NCI-H345 (cell line): ENCODE results near the gene APOA4.
"Not testable (repeated sequence)": the region's sequence is repeated elsewhere in the genome, so short reads cannot be mapped to it uniquely, and the experiment has no call there.

ENCODE experiments used
- DNase-seq: peaks from one replicate; lab custom pipeline; 2025; lab: John Stamatoyannopoulos, UW

APOA4 gene

DNA sequence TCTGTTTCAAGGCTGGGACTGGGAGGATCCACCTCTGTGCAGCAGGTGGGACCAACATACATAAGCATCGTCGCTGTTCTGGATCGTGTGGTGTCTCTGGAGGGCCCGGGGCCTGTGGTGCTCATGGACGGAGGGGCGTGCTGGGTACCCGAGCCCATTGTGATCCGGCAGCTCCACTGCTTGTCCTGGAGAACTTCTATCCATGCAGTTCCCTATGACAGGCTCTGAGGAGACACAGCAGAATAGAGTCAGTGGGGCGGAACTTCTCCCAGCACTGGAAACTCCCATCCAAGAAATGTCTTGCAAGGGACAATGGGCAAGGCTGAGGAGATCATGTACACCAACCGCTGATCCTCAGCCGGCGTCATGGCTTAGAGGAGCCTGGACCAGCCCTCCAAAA is 26.0 kb upstream of the APOA4 start:
- no peak for DNase-seq

- DNase-seq: no peak
Measured at GRCh38 chr11:116847612-116848011, 24.5 kb upstream of the APOA4 start.

GRCh38 chr11:116844722-116845121 is 21.6 kb upstream of the APOA4 start:
- no peak for DNase-seq

GRCh38 chr11:116843661-116844060 is 20.6 kb upstream of the APOA4 start:
- DNase-seq: no peak

GRCh38 chr11:116842909-116843308 is 19.8 kb upstream of the APOA4 start:
- DNase-seq: no peak

- no peak for DNase-seq
Measured at GRCh38 chr11:116842117-116842516, 19.0 kb upstream of the APOA4 start.

- no peak for DNase-seq
Measured at GRCh38 chr11:116840746-116841296, 17.7 kb upstream of the APOA4 start.

GRCh38 chr11:116840224-116840745 is 17.2 kb upstream of the APOA4 start:
- DNase-seq: no peak

- DNase-seq: no peak
Measured at GRCh38 chr11:116838321-116839084, 15.4 kb upstream of the APOA4 start.

- no peak for DNase-seq
Measured at GRCh38 chr11:116837231-116838091, 14.4 kb upstream of the APOA4 start, which contains the start of gene APOA1. TSS of gene APOA1 (minus strand) at chr11:116837622. CDS start at chr11:116837387, 235 bp downstream.

DNA sequence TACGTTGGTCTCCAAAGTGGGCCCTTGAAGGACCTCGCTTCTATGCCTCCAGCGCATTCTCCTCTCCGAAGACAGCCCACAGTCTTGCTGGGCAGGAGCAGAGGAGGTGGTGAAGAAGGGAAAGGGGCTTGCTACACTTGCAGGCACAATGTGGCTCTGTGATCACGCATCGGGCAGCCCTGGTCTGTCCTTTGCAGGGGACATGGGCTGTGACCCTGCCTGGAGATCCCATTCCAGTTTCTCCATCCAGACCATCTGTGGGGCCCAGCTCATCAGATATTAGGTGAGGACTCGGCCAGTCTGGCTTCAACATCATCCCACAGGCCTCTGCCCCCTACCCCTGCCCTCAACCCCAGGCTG is 13.5 kb upstream of the APOA4 start:
- no peak for DNase-seq

- peak; percentile 87 for DNase-seq
Measured at GRCh38 chr11:116835791-116836631, 12.9 kb upstream of the APOA4 start.

- no peak for DNase-seq
Measured at GRCh38 chr11:116835042-116835772, 12.1 kb upstream of the APOA4 start.

GRCh38 chr11:116834535-116835041 is 11.5 kb upstream of the APOA4 start:
- DNase-seq: not testable (repeated sequence)

- no peak for DNase-seq
Measured at GRCh38 chr11:116833816-116834534, 10.9 kb upstream of the APOA4 start.

GRCh38 chr11:116833491-116833815 is 10.3 kb upstream of the APOA4 start:
- no peak for DNase-seq

- DNase-seq: no peak
Measured at GRCh38 chr11:116832350-116833290, 9.5 kb upstream of the APOA4 start.

DNA sequence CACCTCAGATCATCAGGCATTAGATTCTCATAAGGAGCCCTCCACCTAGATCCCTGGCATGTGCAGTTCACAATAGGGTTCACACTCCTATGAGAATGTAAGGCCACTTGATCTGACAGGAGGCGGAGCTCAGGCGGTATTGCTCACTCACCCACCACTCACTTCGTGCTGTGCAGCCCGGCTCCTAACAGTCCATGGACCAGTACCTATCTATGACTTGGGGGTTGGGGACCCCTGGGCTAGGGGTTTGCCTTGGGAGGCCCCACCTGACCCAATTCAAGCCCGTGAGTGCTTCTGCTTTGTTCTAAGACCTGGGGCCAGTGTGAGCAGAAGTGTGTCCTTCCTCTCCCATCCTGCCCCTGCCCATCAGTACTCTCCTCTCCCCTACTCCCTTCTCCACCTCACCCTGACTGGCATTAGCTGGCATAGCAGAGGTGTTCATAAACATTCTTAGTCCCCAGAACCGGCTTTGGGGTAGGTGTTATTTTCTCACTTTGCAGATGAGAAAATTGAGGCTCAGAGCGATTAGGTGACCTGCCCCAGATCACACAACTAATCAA is 8.8 kb upstream of the APOA4 start:
- no peak for DNase-seq
